ENCODE results near the gene TMEM63C. TPM values are rescaled to one million over a fixed set of nuclear protein-coding genes. Genes with fewer than 3 reads are reported as not detected.

TMEM63C gene
- polyA plus RNA-seq, 1 donor from 2014 or later: 11.1 TPM

- Histone ChIP-seq H3K4me2 (ENCODE audit: low read length) (no peak overlapping the region), H3F3A (ENCODE audit: insufficient read depth, low read length, poor library complexity, severe bottlenecking) (no peaks in the 10 kb centered on the region), H3K36me3 (ENCODE audit: insufficient read depth, low read length) (no peaks in the 10 kb centered on the region), H3K4me3 (ENCODE audit: low read length) (no peak overlapping the region), H2AFZ (ENCODE audit: low read depth, low read length) (no peak overlapping the region), H3K27ac (ENCODE audit: low read length) (no peak overlapping the region), H3K79me2 (replicated peaks; ENCODE audit: insufficient read depth, low read length) (no peaks in the 10 kb centered on the region), H3K9me3 (ENCODE audit: low read length) (no peaks in the 10 kb centered on the region), H3K9ac (ENCODE audit: low read length) (no peak overlapping the region), H3K27me3 (ENCODE audit: insufficient read depth, low read depth, low read length) (no peaks in the 10 kb centered on the region), H3K9me2 (ENCODE audit: insufficient read depth, low read length) (no peaks in the 10 kb centered on the region), H4K20me1 (ENCODE audit: insufficient read depth) (no peaks in the 10 kb centered on the region)
- TF ChIP-seq, protein P1, sequence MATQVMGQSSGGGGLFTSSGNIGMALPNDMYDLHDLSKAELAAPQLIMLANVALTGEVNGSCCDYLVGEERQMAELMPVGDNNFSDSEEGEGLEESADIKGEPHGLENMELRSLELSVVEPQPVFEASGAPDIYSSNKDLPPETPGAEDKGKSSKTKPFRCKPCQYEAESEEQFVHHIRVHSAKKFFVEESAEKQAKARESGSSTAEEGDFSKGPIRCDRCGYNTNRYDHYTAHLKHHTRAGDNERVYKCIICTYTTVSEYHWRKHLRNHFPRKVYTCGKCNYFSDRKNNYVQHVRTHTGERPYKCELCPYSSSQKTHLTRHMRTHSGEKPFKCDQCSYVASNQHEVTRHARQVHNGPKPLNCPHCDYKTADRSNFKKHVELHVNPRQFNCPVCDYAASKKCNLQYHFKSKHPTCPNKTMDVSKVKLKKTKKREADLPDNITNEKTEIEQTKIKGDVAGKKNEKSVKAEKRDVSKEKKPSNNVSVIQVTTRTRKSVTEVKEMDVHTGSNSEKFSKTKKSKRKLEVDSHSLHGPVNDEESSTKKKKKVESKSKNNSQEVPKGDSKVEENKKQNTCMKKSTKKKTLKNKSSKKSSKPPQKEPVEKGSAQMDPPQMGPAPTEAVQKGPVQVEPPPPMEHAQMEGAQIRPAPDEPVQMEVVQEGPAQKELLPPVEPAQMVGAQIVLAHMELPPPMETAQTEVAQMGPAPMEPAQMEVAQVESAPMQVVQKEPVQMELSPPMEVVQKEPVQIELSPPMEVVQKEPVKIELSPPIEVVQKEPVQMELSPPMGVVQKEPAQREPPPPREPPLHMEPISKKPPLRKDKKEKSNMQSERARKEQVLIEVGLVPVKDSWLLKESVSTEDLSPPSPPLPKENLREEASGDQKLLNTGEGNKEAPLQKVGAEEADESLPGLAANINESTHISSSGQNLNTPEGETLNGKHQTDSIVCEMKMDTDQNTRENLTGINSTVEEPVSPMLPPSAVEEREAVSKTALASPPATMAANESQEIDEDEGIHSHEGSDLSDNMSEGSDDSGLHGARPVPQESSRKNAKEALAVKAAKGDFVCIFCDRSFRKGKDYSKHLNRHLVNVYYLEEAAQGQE (IDR thresholded peaks at IDR 0.05; ENCODE audit: borderline replicate concordance): no peak
- TF ChIP-seq MXI1 (conservative IDR thresholded peaks at IDR 0.05; ENCODE audit: poor library complexity, severe bottlenecking): no peak
These were observed 5.5 kb downstream of the TMEM63C start for GRCh38 chr14:77186911-77187648.

GRCh38 chr14:77187649-77188012, 6.0 kb downstream of the TMEM63C start:
- H3K9me3 ChIP-seq (ENCODE audit: low read length): no peaks in the 10 kb centered on the region
- no peaks in the 10 kb centered on the region for H4K20me1 ChIP-seq (ENCODE audit: insufficient read depth)
- no peaks in the 10 kb centered on the region for H3K79me2 ChIP-seq (replicated peaks; ENCODE audit: insufficient read depth, low read length)
- H3F3A ChIP-seq (ENCODE audit: insufficient read depth, low read length, poor library complexity, severe bottlenecking): no peaks in the 10 kb centered on the region
- no peak overlapping the region for H3K4me2 ChIP-seq (ENCODE audit: low read length)
- H3K36me3 ChIP-seq (ENCODE audit: insufficient read depth, low read length): no peaks in the 10 kb centered on the region
- no peak overlapping the region for H3K4me3 ChIP-seq (ENCODE audit: low read length)
- no peak for TF ChIP-seq MXI1 (conservative IDR thresholded peaks at IDR 0.05; ENCODE audit: poor library complexity, severe bottlenecking)
- no peak for TF ChIP-seq SMC3 (conservative IDR thresholded peaks at IDR 0.05; ENCODE audit: poor library complexity)
- TF ChIP-seq EP300 (conservative IDR thresholded peaks at IDR 0.05; ENCODE audit: poor library complexity, severe bottlenecking): no peak
- TF ChIP-seq TAF1 (IDR thresholded peaks at IDR 0.05; ENCODE audit: low read depth): no peak
- no peak for TF ChIP-seq CTCF (IDR thresholded peaks at IDR 0.05; ENCODE audit: poor library complexity, severe bottlenecking)
- TF ChIP-seq, protein P1 (IDR thresholded peaks at IDR 0.05; ENCODE audit: borderline replicate concordance): no peak
- no peak for TF ChIP-seq RAD21 (conservative IDR thresholded peaks at IDR 0.05)
- no peak for TF ChIP-seq EZH2 (IDR thresholded peaks at IDR 0.05; ENCODE audit: borderline replicate concordance, insufficient read depth, low read length, poor library complexity, severe bottlenecking)
- no peak for TF ChIP-seq POLR2AphosphoS5 (IDR thresholded peaks at IDR 0.05)
- H3K9ac ChIP-seq (ENCODE audit: low read length): no peak overlapping the region
- H3K27ac ChIP-seq (ENCODE audit: low read length): no peak overlapping the region
- H3K27me3 ChIP-seq (ENCODE audit: insufficient read depth, low read depth, low read length): no peaks in the 10 kb centered on the region
- H2AFZ ChIP-seq (ENCODE audit: low read depth, low read length): no peak overlapping the region
- no peaks in the 10 kb centered on the region for H3K9me2 ChIP-seq (ENCODE audit: insufficient read depth, low read length)

Measured in neural cell (in vitro differentiated cells).